ENCODE measurements around the gene TUBB.

GRCh38 chr6:30742316-30743098 is 22.4 kb downstream of the TUBB start, which contains the start of gene FLOT1:
- TF ChIP-seq CTCF (IDR thresholded peaks at IDR 0.05): no peak
- peak; percentile 53 to 57 for TF ChIP-seq POLR2A (IDR thresholded peaks at IDR 0.05)
- no peak for TF ChIP-seq EP300 (IDR thresholded peaks at IDR 0.05)
- peak; percentile 97 for TF ChIP-seq POLR2AphosphoS5 (IDR thresholded peaks at IDR 0.05)
